Psoas muscle (tissue), 8 donors: ENCODE measurements around the gene PPP1R9A. TPM values are rescaled to one million over a fixed set of nuclear protein-coding genes. Genes with fewer than 3 reads are reported as not detected.
A peak's percentile ranks its signal among the peaks of the same experiment; 100 is the strongest.

Experiments used
- ATAC-seq, 4 donors: fragments of 200-7000 bp; cut with Tn5 transposase; one replicate each; pipeline ENCODE4 v1.9.1; 2020; ENCODE audit warnings: moderate library complexity in 3 of 4, mild to moderate bottlenecking in 2 of 4
- DNase-seq, 2 donors: peaks; one replicate each; pipeline ENCODE4 v3.0.0-alpha.2; 2020
- H3K27ac ChIP-seq: fragments of 200-600 bp; one replicate; pipeline ENCODE4 v1.8.0; 2022
- H3K27me3 ChIP-seq, 3 donors: fragments of 200-600 bp in 1 of 3; one replicate each; pipeline versions ENCODE4 v1.6.1 to v1.8.0; 2013 to 2022; ENCODE audit warnings: low read length in 2 of 3, mild to moderate bottlenecking in 2 of 3, moderate library complexity in 1 of 3; ENCODE audit not compliant: insufficient read depth in 3 of 3
- H3K36me3 ChIP-seq, 2 donors: fragments of 200-600 bp in 1 of 2; one replicate each; pipeline versions ENCODE4 v1.6.1 to v1.8.0; 2013 to 2022; ENCODE audit warnings: low read depth in 1 of 2, mild to moderate bottlenecking in 1 of 2, moderate library complexity in 1 of 2; ENCODE audit not compliant: insufficient read depth in 1 of 2
- H3K4me1 ChIP-seq: fragments of 200-600 bp; one replicate; pipeline ENCODE4 v1.8.0; 2022
- H3K4me3 ChIP-seq: fragments of 200-600 bp; one replicate; pipeline ENCODE4 v1.8.0; 2022; ENCODE audit warnings: mild to moderate bottlenecking
- H3K9me3 ChIP-seq: fragments of 200-600 bp; one replicate; pipeline ENCODE4 v1.8.0; 2022
- WGBS, 3 donors: extraction: QIAGEN DNeasy Blood & Tissue Kit; methylation state at CpG; one replicate each; pipeline versions ENCODE4 v1.1.6 to v1.1.7; 2013; 5-methylcytosine and 5-hydroxymethylcytosine counted together
- intact Hi-C, 2 donors: fragments of 100-400 bp; cut with DNase I; formaldehyde crosslinking; loops; one replicate each; pipeline versions ENCODE4 v1.11.0 to v1.14.2; 2022
- polyA plus RNA-seq, 3 donors: library from polyadenylated mRNA; stranded (reverse); fragments of 200-250 nt; gene quantifications; one replicate each; pipeline ENCODE4 v1.2.3, GENCODE V29; 2013
- total RNA-seq, 4 donors: library from RNA; stranded (reverse); fragmentation: NEBNext Ultra II Directional in 2 of 4; extraction: Animal tissue kit (Norgen Biotek cat#: 25700) in 2 of 4; gene quantifications; one replicate each; pipeline versions ENCODE4 v1.2.1 to v1.2.4, GENCODE V29; 2021 to 2023
- TF ChIP-seq, protein P1 (sequence below): fragments of 200-600 bp; IDR thresholded peaks from one replicate; pipeline ENCODE4 v1.8.0; 2022; ENCODE audit warnings: antibody characterized with exemption
- donor health status: healthy with polysubstance abuse.
- donor health status: DM: no; HTN: no; CAD: no; lungs with moderate emphysema.
- donor health status: Bipolar disorder and iron deficiency.
- donor health status: healthy.
- donor health status: DM: yes; HTN: yes; CAD: no.
- donor health status: DM: no; HTN: no; CAD: no.
- donor health status: DM: no; HTN: no; CAD: no.
- donor health status: DM: yes; HTN: yes; CAD: no.

The PPP1R9A gene
- total and polyA plus RNA-seq, 7 donors, result 1.1 to 18.6 (median 13.5) TPM

- Histone ChIP-seq H3K9me3 (no peaks in the 10 kb centered on the region), H3K4me3 (no peak overlapping the region), H3K4me1 (no peaks in the 10 kb centered on the region), H3K27ac (no peak overlapping the region), H3K36me3 (peaks cover 0 to 7% of the 10 kb centered on the region in 2 donors), H3K27me3 (no peaks in the 10 kb centered on the region)
- TF ChIP-seq, protein P1, sequence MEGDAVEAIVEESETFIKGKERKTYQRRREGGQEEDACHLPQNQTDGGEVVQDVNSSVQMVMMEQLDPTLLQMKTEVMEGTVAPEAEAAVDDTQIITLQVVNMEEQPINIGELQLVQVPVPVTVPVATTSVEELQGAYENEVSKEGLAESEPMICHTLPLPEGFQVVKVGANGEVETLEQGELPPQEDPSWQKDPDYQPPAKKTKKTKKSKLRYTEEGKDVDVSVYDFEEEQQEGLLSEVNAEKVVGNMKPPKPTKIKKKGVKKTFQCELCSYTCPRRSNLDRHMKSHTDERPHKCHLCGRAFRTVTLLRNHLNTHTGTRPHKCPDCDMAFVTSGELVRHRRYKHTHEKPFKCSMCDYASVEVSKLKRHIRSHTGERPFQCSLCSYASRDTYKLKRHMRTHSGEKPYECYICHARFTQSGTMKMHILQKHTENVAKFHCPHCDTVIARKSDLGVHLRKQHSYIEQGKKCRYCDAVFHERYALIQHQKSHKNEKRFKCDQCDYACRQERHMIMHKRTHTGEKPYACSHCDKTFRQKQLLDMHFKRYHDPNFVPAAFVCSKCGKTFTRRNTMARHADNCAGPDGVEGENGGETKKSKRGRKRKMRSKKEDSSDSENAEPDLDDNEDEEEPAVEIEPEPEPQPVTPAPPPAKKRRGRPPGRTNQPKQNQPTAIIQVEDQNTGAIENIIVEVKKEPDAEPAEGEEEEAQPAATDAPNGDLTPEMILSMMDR, result no peak
- DNase-seq (peak in 1 of 2 donors; percentile 10), ATAC-seq (no peak)
- WGBS, 3 donors, result 78 to 87% (median 81%) methylated on average over 5 of the region's 5 CpGs
- intact Hi-C loops, result loop anchor here in 1 of 2 donors (10.0 kb wide), 1 partner anchor 229 kb away; no protein-coding TSS in a partner anchor
These were observed 338.6 kb downstream of the PPP1R9A start for GRCh38 chr7:95245828-95246500.

DNA sequence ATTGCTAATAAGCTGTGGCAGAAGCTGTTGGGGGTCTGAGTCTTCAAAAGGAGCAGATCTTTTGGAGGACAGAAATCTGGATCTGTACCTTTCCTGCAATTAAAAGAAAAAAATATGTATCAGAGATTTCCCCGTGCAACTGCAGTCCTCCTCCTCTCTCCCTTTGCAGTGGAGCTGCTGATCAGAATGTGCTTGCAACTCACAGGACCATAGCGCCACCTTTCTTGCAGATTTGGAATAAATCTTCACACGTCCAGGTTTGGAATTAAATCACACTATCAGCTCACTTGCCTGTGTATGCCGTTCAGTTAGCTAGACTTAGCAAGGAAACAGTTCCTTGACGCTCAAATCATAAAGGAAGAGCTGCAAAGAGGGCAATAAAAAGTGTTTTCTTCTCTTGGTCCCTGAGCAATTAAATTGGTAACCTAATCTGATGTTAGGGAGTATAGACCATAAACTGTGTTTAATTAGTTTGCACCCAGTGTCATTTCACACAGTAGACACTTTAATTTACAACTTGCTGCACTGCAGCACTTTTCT is 339.5 kb downstream of the PPP1R9A start:
- Histone ChIP-seq H3K27me3 (no peaks in the 10 kb centered on the region), H3K4me3 (no peak overlapping the region), H3K9me3 (no peaks in the 10 kb centered on the region), H3K36me3 (peaks cover 0 to 11% of the 10 kb centered on the region in 2 donors), H3K27ac (no peak overlapping the region), H3K4me1 (no peaks in the 10 kb centered on the region)
- TF ChIP-seq, protein P1, result peak; percentile 62
- ATAC-seq (peak; percentile 51 to 81 (median 68)), DNase-seq (no peak)
- WGBS, 3 donors, result 1 to 4% (median 2%) methylated on average over 5 of the region's 5 CpGs
- intact Hi-C loops, result loop anchor here in 1 of 2 donors (10.0 kb wide), 1 partner anchor 228 kb away; no protein-coding TSS in a partner anchor

DNA sequence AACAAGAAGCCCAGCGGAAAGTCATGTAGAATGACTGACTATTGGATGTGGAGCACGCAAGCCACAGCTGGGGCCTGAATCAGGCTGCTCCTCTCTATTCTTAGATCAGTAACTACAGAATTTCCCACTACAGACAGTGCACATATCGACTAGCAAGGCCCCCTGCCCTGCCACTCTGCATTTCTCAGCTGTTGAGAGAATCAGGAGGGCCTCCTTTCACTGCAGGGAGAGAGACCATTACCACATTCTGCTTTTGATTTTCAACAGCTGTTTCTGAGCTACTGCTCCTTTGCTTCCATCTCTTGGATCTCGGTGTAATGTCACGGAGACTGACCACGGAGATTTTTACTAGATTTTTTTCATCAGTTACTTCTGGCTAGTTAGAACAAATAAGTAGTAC is 343.2 kb downstream of the PPP1R9A start:
- H3K36me3 ChIP-seq, result peaks cover 0 to 23% of the 10 kb centered on the region in 2 donors
- ATAC-seq, result no peak
- no peaks in the 10 kb centered on the region for H3K4me1 ChIP-seq
- 58 to 68% (median 61%) methylated on average over 6 of the region's 6 CpGs for WGBS, 3 donors
- intact Hi-C loops, result no loop called here
- no peaks in the 10 kb centered on the region for H3K27me3 ChIP-seq
- no peaks in the 10 kb centered on the region for H3K9me3 ChIP-seq
- H3K27ac ChIP-seq, result no peak overlapping the region
- DNase-seq, result peak in 1 of 2 donors; percentile 19
- TF ChIP-seq, protein P1, result no peak
- no peak overlapping the region for H3K4me3 ChIP-seq

DNA sequence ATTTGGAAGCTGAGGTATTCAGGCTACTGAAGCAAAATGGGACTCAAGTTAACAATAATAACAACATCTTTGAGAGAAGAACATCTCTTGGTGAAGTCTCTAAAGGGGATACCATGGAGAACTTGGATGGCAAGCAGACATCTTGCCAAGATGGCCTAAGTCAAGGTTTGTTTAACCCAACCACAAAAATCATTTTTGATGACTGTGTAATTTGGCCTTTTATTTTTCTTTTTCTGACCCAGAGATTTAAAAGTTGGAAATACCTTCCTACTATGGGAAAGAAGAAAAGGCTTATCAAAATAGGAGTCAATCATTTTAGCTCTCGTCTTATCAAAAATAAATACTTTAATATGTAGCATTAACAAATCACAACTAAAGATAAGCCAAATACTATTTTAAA is 344.6 kb downstream of the PPP1R9A start:
- no peaks in the 10 kb centered on the region for H3K27me3 ChIP-seq
- 94 to 96% (median 95%) methylated on average over 1 of the region's 1 CpG for WGBS, 3 donors
- H3K4me1 ChIP-seq, result no peaks in the 10 kb centered on the region
- H3K36me3 ChIP-seq, result peaks cover 0 to 23% of the 10 kb centered on the region in 2 donors
- intact Hi-C loops, result no loop called here
- H3K27ac ChIP-seq, result no peak overlapping the region
- no peak overlapping the region for H3K4me3 ChIP-seq
- DNase-seq (no peak), ATAC-seq (no peak)
- H3K9me3 ChIP-seq, result no peaks in the 10 kb centered on the region
- TF ChIP-seq, protein P1, result no peak
